ENCODE data around the gene RLN3. TPM values are rescaled to one million over a fixed set of nuclear protein-coding genes. Genes with fewer than 3 reads are reported as not detected.

Gene RLN3
- total RNA-seq, 2 donors from 2014 or later = not detected

- ATAC-seq = no peak
- no peak overlapping the region for H3K4me3 ChIP-seq
- H3K4me1 ChIP-seq = no peaks in the 10 kb centered on the region
- no peak for DNase-seq
- no peaks in the 10 kb centered on the region for H3K27me3 ChIP-seq
- TF ChIP-seq POLR2A (IDR thresholded peaks at IDR 0.05) (no peak), CTCF (IDR thresholded peaks at IDR 0.05) (no peak)
- WGBS, 2 donors = 95% methylated on average over 13 of the region's 15 CpGs; no CpG with 5 or more reads in 1 of the 2 donors
- no peaks in the 10 kb centered on the region for H3K9me3 ChIP-seq
- no peak overlapping the region for H3K27ac ChIP-seq
- no peaks in the 10 kb centered on the region for H3K36me3 ChIP-seq (replicated peaks in 1 of 2; ENCODE audit: insufficient read depth in 1 of 2, low read depth in 2 of 2)
- intact Hi-C loops (cut with DNase I) = no loop called here
Measured at GRCh38 chr19:13980340-13980739, 47.6 kb upstream of the RLN3 start.

- Histone ChIP-seq H3K27me3 (no peaks in the 10 kb centered on the region), H3K4me3 (no peak overlapping the region), H3K27ac (no peak overlapping the region), H3K36me3 (replicated peaks in 1 of 2; ENCODE audit: insufficient read depth in 1 of 2, low read depth in 2 of 2) (no peaks in the 10 kb centered on the region), H3K9me3 (no peaks in the 10 kb centered on the region), H3K4me1 (peaks cover 3% of the 10 kb centered on the region)
- ATAC-seq (no peak), DNase-seq (no peak)
- WGBS, 2 donors = 88% methylated on average over 5 of the region's 5 CpGs; no CpG with 5 or more reads in 1 of the 2 donors
- TF ChIP-seq CTCF (IDR thresholded peaks at IDR 0.05) (no peak), POLR2A (IDR thresholded peaks at IDR 0.05) (no peak)
- intact Hi-C loops (cut with DNase I) = no loop called here
Measured at GRCh38 chr19:13981021-13981420, 46.9 kb upstream of the RLN3 start.

- TF ChIP-seq CTCF (IDR thresholded peaks at IDR 0.05) = no peak
- TF ChIP-seq POLR2A (IDR thresholded peaks at IDR 0.05) = no peak
- no peak for ATAC-seq
- intact Hi-C loops (cut with DNase I) = no loop called here
- Histone ChIP-seq H3K4me1 (peaks cover 5% of the 10 kb centered on the region), H3K36me3 (replicated peaks in 1 of 2; ENCODE audit: insufficient read depth in 1 of 2, low read depth in 2 of 2) (no peaks in the 10 kb centered on the region), H3K9me3 (no peaks in the 10 kb centered on the region), H3K27ac (no peak overlapping the region), H3K4me3 (no peak overlapping the region), H3K27me3 (no peaks in the 10 kb centered on the region)
- DNase-seq = no peak
- WGBS, 2 donors = 88 to 89% methylated on average over 9 of the region's 9 CpGs
Measured at GRCh38 chr19:13981467-13981866, 46.5 kb upstream of the RLN3 start.

- DNase-seq (peak in 2 of 4 donors; percentile 39 to 42), ATAC-seq (no peak)
- intact Hi-C loops (cut with DNase I) = no loop called here
- no peaks in the 10 kb centered on the region for H3K9me3 ChIP-seq
- H3K36me3 ChIP-seq (replicated peaks in 1 of 2; ENCODE audit: insufficient read depth in 1 of 2, low read depth in 2 of 2) = no peaks in the 10 kb centered on the region
- H3K4me1 ChIP-seq = peaks cover 10% of the 10 kb centered on the region
- WGBS, 2 donors = 80 to 96% methylated on average over 1 to 12 of the region's 17 CpGs
- no peak overlapping the region for H3K27ac ChIP-seq
- no peak for TF ChIP-seq CTCF (IDR thresholded peaks at IDR 0.05)
- TF ChIP-seq POLR2A (IDR thresholded peaks at IDR 0.05) = peak in 1 of 3 donors; percentile 11
- no peak overlapping the region for H3K4me3 ChIP-seq
- no peaks in the 10 kb centered on the region for H3K27me3 ChIP-seq
Measured at GRCh38 chr19:13981988-13982501, 45.9 kb upstream of the RLN3 start.

GRCh38 chr19:13982773-13983172 is 45.2 kb upstream of the RLN3 start:
- Histone ChIP-seq H3K27me3 (no peaks in the 10 kb centered on the region), H3K36me3 (replicated peaks in 1 of 2; ENCODE audit: insufficient read depth in 1 of 2, low read depth in 2 of 2) (no peaks in the 10 kb centered on the region), H3K27ac (no peak overlapping the region), H3K4me1 (peaks cover 18% of the 10 kb centered on the region), H3K9me3 (no peaks in the 10 kb centered on the region), H3K4me3 (no peak overlapping the region)
- intact Hi-C loops (cut with DNase I) = no loop called here
- TF ChIP-seq POLR2A (IDR thresholded peaks at IDR 0.05) (no peak), CTCF (IDR thresholded peaks at IDR 0.05) (no peak)
- ATAC-seq (no peak), DNase-seq (no peak)
- WGBS, 2 donors = 93% methylated on average over 5 to 9 of the region's 9 CpGs

Data from body of pancreas (tissue), 4 donors.